Measurements from ENCODE around the gene CDH23.

DNA sequence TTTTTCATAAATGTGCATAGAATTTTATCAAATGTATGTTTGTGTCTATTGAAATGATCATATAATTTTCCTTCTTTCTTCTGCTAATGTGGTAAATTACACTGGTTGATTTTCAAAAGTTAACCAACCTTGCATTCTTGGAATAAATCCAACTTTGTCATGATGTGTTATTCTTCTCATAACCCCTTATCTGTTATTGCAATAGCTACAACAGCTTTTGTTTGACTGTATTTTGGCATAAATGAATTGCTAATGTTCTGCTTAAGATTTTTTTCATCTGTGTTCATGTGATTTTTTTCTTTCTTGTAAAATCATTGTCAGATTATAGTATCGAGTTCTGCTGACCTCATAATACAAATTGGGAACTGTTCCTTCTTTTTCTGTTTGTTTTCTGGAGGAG, 17.6 kb downstream of the CDH23 start:
- TF ChIP-seq, protein P1, sequence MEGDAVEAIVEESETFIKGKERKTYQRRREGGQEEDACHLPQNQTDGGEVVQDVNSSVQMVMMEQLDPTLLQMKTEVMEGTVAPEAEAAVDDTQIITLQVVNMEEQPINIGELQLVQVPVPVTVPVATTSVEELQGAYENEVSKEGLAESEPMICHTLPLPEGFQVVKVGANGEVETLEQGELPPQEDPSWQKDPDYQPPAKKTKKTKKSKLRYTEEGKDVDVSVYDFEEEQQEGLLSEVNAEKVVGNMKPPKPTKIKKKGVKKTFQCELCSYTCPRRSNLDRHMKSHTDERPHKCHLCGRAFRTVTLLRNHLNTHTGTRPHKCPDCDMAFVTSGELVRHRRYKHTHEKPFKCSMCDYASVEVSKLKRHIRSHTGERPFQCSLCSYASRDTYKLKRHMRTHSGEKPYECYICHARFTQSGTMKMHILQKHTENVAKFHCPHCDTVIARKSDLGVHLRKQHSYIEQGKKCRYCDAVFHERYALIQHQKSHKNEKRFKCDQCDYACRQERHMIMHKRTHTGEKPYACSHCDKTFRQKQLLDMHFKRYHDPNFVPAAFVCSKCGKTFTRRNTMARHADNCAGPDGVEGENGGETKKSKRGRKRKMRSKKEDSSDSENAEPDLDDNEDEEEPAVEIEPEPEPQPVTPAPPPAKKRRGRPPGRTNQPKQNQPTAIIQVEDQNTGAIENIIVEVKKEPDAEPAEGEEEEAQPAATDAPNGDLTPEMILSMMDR (IDR thresholded peaks at IDR 0.05) = no peak
- TF ChIP-seq POLR2A (IDR thresholded peaks at IDR 0.05) = no peak
